GM21423 (cell line): ENCODE measurements around the gene LMF1.
"Not testable (repeated sequence)": the region's sequence is repeated elsewhere in the genome, so short reads cannot be mapped to it uniquely, and the experiment has no call there.

Experiments
- ATAC-seq: cut with Tn5 transposase; IDR thresholded peaks from one replicate; pipeline ENCODE4 v1.9.1; 2021; ENCODE audit warnings: mild to moderate bottlenecking, moderate library complexity; ENCODE audit not compliant: unreplicated experiment

The LMF1 gene

DNA sequence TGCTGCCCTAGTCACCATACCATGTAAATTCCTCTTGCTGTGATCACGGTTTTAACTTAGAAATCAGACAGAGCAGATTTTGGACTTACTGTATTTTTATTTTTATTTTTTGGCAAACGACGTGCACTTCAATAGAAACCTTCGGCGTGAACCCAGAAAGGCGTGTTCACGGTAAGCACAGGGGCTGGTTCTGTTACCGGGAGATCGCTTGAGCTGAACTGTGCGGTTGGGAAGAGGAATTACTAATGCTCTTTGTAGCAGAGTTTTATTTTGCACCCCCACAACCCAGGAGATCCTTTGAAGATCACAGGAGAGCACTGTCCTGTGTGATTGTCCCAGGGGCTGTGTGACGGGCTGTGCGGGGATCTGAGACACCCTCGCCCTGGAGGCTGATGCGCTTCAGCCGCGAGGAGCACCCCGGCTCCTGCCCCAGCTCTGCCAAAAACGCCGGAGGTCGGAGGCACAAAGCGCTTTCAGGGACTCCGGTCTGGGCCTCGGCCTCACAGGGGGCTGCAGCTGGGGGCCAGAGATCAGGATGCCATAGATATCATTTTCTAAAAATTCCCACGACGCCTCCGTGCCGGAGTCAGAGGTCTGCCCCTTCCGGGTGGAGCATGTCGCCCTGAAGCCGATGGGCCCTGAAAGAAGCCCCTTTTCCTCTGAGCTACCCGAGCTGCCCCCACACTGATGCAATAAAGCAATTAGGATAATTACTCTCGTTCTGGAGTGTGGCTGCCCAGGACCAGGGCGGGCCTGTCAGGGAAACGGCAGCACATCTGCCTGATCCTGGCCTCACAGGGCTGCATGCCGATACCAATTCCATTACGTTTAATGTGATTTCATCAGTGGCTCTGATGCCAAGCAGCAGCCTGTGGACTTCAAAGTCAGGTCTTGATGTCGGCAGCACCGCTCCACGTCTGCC, 71.8 kb downstream of the LMF1 start:
- ATAC-seq: no peak

DNA sequence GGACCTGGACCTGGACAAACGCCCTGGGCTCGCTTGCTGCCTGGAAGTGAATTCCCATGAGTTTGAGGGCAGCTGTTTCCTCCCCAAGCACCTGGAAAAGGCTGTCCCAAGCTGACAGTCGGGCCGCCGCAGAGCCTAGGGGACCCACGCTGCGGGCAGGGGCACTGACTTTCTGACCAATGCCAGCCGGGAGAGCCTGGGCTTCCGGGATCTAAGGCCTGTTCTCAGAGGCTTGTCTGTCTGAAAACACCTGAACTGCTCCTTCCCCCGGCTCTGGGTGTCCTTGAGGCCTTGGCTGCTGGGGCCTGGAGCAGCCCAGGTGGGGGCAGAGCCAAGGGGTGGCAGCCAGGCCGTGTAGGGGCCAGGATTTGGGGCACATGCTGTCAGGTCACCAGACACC, 72.6 kb downstream of the LMF1 start:
- no peak for ATAC-seq

DNA sequence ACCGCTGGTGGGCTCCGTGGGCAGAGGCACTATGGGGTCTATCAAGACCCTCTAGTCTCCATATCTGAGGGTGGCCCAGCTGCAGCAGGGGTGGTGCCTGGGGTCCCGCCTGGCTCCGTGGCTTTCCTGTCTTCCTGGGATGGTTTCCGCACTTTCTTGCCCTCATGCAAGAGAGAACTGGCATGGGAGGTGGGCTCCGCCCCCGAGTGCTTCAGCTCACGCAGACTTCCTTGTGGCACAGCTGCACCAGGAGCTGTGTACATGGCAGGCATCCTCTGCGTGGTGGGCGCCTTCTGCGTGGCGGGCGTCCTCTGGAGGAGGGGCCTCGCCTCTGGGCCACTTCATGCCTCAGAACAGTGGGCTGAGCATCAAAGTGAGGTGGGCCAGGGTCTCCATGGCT, 73.1 kb downstream of the LMF1 start:
- no peak for ATAC-seq

DNA sequence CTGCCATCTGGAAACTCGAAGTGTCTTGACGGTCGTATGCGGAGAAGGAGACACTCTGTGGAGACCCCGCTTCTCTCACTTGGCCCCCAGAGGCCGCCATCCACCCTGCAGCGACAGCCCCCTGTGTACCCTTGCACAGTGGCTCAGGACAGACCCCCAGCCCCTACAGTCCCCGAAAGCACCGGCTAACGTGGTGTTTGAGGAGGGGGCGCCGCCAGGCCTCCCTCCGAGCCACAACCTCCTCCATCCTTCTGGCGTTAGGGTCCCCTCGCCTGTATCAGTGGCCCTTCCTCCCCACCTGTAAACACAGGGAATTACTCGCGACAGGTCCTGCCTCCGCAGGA, 73.6 kb downstream of the LMF1 start:
- ATAC-seq: no peak

DNA sequence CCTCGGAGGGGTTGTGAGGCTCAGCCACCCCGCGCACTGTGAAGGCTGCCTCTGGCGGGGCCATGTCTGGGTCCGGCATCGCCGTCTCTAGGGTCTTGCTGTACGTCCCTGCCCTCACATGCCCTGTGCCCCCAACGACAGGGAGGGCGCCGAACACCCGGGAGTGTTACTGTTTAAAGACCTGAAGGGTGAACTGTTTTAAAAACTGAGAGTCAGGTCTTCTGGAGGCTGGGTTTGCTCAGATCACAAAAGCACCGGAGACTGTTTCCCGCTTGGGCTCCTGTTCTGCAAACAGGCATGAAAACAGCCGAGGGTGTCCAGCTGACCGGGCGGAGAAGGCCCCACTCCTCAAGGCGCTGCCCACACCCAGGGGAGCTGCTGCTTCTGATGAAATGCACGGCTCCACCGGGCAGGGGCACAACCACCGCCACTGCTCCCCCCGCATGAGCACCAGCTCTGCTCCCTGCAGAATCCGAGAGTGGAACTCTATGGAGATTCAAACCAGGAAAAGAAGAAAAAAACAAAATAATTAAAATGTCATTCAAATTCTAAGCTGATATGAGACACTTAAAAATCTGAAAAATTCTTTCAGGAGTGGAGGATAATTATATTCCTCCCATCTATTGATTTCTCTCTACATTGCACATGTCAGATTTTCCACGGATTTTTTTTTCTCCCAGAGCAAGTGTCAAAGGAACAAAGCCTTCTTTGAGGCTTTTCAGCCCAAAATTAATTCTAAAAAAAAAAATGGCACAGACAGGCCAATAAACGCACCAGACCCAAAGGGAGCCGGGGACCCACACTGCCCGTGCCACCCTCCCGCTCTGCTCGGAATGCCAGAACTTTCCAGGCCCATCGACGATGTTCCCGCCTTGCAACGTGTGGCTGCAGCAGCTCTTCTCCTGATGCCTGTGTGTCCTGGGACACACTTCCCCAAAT, 74.3 kb downstream of the LMF1 start:
- ATAC-seq: no peak

DNA sequence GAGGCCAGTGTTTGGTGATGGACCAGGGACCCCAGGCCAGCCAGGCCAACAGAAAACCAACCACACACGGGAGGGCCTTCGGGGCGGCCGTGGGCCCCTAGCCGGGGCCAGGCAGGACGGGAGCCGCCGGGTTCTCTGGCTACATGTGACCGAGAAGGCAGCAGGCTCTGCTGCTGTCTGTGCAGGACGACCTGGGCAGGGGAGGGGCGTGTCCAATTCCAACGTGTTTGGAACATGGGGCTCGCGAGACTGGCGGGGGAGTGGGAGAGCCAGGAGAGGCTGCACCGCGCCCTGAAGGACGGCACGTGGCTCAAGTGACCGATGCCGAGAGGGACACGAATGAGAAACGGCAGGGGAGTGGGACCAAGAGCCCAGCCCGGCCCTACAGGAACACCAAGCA, 75.4 kb downstream of the LMF1 start:
- no peak for ATAC-seq

DNA sequence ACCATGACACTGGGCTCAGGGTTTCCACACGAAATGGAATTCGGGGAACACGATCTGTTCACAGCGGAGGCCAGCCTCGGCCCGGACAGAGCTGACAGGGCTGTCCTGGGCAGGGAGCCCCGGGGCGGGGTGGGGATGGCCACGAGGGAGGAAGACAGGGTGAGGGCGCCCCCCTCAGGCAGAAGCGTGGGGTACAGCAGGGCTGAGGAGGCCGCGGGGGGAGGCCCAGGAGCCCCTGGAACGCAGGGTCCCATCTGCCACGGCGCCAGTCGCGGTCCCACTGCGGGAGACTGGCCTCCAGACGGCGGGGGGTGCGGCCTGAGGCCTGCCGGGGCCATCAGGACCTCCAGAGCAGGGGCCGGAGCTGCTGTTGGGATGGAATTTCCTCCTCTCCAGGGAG, 75.9 kb downstream of the LMF1 start:
- ATAC-seq: no peak

DNA sequence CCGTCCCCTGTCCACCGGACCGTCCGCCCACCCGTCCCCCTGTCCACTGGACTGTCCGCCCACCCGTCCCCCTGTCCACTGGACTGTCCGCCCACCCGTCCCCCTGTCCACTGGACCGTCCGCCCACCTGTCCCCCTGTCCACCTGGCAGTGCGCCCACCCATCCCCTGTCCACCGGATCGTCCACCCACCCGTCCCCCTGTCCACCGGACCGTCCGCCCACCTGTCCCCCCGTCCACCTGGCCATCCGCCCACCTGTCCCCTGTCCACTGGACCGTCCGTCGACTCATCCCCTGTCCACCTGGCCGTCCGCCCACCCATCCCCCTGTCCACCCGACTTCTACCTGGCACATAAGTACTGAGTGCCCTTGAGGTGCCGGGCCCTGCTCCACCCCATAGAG, 76.6 kb downstream of the LMF1 start:
- no peak for ATAC-seq

DNA sequence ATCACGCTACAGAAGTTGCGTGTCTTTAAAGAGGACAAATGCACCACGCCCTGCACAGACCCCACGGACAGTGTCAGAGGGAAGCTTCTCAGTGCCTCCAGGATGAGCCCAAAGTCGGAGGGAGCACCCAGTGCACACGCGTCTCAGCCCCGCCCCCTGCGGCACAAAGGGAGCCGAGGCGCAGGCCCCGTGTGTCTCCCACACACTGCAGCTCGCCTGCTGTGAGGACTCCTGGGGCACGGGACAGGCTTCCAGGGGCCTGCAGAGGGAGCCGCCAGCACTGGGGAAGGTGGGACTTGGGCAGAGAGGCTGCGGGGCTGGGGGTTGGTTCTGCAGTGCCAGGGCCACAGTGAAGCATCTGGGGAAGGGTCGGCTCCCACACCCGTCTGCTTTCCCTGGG, 77.4 kb downstream of the LMF1 start:
- ATAC-seq: no peak

DNA sequence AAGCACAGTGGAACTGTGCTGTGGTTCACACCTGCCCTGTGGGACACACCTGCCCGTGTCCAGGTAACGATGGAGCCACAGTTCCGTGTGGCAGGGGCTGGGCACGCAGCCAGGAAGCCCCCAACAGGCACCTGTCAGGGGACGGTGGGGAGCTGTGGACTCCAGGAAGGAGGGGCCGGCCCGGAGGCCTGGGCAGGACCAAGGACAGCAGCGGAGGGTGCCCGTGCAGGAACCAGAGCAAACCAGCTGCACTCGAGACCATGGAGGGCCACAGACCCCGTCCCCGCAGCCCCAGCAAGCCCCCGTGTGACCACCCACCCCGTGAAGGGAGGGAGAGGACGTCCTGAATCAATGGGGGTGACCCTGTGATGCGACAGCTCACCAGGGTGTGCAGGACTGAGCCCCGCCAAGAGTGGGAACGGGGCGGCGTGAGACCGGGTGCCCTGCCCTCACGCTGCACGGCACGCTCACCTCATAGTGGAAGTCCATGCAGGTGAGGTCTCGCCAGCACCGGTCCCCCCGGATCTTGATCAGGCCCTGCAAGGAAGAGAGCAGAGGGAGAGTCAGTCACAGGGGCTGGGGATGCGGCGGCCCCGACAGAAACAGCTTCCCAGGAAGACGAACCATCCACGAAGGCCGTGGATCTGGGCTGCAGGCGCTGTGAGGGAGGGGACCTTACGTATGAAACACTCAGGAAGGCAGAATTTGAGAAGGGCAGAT, 78.1 kb downstream of the LMF1 start:
- ATAC-seq: no peak

DNA sequence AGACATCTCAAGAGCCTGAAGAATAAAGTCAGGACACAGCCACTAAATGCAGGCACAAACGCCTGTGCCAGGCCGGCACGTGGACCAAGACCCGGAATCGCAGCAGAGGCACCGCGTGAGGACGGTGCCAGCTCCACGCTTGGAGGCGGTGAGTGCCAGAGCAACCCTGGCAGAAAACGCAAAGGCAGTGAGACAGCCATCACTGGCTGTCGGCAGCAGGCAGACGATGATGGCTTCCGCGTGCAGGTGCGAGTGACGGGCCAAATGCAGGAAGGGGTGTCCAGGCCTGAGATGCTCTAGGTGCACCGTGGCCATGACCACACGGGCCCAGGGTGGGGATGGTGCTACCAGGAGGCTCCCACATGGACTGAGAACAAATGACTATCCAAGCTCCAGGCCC, 78.8 kb downstream of the LMF1 start:
- no peak for ATAC-seq

DNA sequence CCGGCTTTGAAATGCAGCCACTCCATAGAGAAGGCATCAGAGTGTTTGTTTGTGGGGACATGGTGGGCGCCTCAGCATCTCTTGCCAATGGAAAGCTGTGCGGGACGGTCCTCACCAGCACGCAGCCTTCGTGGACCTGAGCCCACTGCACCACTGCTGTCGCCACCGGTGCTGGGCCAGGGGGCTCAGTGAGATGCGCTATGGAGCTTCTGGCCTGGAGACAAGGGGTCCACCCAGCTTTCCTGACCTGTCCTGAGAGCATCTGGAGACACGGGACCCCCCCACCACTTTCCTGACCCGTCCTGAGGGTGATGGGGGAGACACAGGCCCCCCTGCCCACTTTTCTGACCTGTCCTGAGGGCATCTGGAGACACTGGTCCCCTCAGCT, 79.4 kb downstream of the LMF1 start:
- no peak for ATAC-seq

DNA sequence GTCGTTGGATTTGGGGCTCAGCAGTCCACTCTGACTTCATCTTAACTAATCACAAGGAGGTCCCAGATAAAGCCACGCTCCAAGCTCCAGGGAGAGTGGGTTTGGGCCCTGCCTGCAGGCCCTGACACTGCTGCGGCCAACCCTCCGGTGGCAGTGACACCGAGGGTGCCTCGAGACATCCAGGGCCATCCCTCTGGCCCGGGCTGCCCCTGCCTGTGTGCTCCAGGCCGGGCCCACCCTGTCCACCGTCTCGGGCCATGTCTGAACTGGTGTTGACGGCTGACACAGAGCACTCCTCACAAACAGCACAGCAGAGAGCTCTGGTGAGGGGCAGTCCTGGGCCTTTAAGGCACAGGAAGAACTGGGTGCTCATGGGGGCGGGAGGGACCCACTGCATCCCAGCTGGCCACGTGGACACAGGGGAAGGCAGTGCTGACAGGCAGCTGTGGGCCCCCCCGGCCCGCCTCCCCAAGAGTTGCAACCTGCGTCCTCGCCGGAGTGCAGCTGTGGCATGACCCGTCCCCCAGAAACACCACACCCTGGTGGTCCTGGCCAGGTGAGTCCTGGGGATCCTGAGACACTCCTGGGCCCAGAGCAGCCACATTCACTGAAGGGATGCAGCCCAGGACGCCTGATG, 80.0 kb downstream of the LMF1 start:
- no peak for ATAC-seq

DNA sequence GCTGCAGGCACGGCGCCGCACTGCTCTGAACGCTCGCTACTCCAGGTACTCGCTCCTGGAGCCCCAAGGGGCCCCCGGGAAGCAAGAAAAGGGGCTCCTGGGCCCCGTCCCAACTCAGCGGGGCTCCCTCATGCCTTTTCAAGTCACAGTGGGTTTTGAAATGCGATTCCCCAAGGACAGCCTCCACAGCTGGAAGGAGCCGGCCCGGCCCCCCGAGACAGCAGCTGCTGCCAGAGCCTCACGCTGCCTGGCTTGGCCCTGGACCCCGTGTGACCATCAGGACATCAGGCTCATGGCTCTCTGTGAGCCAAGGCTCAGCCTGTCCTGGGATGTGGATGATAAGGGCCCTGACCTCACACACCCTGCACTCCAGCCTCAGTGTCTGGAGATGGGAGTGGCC, 80.6 kb downstream of the LMF1 start:
- ATAC-seq: no peak

DNA sequence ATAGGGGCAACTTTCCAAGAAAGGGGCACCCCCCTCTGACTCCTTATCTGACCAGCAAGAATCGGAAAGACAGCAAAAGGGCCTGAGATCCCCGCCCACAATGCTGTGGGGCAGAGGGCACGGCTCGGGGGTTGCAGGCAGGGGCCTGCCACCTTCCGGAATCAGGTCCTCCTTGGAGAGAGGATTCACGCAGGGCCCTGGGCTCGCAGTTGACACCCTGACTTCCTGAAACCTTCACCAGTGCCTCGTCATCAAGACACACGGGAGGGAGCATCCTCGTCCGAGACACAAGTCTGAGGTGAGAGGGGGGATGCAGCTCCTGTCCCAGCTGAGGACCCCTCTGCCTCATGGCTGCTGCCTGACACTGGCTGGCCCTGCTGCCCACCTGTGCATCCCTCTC, 81.2 kb downstream of the LMF1 start:
- ATAC-seq: no peak

DNA sequence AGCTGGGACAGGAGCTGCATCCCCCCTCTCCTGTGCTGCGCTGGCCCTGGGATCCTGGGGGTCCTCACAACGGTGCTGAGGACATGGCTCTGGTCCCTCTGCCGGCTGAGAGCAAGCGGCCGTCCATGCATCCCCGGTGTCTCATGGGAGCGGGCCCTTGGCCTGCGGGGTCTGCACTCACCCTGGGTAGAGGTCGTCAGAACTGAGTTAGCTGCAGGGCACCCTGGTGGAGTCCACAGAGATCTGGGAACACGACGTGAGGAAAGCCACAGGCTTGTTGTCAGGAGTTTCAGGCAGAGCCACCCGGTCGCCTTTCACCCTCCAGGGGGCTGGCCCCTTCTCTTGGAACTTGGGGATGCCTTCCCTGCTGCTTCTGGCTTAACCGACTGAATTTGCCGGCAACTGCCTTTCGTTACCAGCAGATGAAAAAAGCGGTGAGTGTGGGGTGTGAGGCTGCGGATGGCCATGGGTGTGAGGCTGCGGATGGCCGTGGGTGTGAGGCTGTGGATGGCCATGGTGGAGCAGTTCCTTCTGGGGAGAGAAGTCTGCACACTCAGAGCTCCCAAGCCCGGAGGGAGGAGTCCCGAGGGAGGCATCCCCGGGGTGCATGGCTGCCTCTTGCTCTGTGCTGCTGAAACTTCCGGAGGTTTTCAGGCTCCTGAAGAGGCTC, 81.7 kb downstream of the LMF1 start:
- ATAC-seq: no peak

DNA sequence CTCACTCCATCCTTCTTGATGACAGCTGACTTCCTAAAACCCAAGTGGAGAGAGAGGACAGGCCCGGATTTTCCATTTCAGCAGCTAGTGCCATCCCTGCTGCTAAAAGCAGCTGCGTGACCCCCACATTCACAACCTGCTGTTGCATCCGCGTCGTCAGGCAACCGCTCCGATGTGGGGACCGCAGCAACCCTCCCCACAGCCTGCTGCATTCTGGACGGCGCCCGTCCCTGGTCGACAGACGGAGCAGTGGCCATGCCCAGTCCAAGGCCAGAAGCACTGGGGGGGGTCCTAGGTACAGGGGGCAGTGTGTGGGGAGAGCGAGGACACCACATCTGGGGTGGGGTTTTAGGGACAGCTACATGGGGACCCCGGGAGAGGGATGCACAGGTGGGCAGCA, 82.3 kb downstream of the LMF1 start:
- not testable (repeated sequence) for ATAC-seq

DNA sequence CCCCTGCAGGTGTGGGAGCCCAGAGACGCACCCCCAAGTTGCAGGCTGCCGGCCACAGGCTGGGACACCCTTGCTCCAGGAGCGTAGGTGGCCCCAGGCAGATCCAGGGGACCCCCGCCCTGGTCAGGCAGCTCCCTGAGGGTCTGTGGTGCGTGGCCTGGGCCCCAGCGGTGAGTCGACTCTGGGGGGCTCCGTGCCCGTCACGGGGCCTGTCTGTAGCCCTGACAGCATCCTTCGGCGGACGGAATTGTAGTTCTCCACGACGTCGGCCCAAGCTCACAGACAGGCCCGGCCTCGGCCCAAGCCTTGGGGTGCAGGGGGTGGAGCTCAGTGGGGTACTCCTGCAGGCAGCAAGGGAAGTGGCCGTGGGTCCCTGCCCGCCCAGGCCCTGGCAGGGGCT, 82.9 kb downstream of the LMF1 start:
- no peak for ATAC-seq

DNA sequence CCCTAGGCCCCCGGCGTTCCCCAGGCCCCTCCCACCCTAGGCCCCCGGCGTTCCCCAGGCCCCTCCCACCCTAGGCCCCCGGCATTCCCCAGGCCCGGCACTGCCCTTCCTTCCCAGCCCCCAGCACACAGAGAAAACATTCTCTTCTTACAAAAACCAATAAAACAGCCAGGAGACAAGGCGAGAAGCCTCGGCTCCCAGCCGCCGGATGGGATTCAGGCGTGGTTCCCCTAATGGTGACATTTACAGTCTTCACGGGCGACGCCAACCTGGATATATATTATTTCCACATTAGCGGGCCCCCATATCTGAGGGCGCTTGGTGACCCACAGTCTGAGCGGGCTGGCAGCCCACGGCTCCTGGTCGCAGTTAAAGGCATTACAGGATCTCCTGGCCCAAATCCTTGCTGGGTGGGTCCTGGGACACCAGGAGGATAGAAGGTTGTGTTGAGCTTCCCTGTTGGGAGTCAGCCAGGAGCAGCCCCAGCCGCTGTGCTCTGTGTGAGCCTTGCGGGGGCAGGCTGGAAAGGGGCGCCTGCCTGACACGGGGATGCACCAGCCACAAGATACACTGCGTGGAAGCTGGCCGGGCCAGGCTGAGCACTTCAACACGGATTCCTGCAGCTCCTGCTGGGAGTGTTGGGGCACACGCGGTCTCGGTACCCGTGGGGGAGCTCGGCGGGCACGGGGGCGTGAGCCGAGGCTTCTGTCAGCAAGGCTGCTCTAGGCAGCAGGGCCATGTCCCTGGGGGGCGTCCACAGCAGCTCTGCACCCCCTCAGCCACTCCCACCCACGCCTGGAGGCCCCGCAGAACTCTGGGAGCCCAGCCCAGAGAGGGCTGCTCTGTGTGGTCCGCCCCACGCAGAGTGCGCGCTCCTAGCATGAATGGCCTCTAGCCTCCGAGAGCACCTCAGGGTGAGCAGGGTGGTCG, 83.7 kb downstream of the LMF1 start:
- no peak for ATAC-seq
